Measurements from ENCODE around the gene ISX.

DNA sequence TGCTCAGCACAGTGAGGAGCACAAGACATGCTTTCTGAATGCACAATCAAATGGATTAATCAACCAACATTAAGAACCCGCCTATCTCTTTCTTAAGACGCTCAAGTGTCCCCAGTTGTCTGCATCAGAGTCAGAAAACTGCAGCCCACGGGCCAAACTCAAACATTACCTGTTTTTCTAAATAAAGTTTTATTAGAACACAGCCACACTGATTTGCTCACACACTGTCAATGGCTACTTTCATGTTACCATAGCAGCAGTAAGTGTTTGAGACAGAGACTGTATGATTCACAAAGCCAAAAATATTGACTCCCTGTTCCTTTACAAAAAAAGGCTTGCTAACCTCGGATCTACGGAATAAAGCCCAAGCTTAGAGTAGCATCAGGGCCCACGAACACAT, 49.0 kb upstream of the ISX start:
- no peak for TF ChIP-seq CTCF (IDR thresholded peaks at IDR 0.05)
- no peak for TF ChIP-seq ZFX (IDR thresholded peaks at IDR 0.05; ENCODE audit: borderline replicate concordance)
